ENCODE data around the gene XXYLT1. TPM values are rescaled to one million over a fixed set of nuclear protein-coding genes. Genes with fewer than 3 reads are reported as not detected.
A peak's percentile ranks its signal among the peaks of the same experiment; 100 is the strongest.

The XXYLT1 gene
- polyA plus RNA-seq, 1 donor (not counting 4 experiments of a cell fraction or from before 2014, with no cell fraction given), result 11.1 TPM

DNA sequence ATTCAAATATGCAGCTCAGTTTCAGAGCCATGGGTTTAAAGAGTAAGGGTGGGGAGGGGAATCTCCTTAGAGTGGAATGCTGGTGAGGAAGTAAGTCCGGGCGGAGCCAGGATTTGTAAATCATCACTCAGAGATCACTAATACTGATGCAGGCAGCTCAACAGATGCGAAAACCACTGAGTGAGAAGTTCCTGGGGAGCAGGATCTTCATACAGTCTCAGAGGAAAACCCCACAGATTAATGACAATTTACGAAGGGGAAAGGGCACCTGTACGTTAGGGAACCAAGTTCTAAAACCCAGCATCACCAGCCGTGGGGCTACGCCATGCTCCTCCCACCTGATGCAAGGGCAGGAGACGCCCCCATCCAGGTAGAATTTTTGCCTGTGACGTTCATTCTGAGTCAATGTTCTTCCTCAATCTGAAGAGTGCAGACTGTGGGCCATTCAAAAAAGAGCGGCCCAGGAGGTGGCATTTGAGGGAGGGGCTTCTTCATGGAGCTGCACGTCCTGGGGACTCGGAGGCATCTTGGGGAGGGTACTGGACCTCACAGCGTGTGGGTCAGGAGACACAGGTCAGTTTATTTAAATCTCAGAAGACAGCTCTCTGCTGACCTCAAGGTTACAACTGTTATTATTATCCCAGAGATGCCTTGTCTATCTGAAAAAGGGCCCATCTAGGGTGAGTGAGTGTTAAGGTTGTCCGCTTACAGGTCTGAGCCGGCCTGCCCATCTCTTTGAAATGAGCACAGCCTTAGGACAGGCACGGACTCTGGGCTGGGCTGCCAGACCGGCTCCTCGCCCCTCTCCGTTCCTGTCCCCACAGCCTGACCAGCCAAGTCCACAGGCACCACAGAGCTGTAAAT, 228.0 kb downstream of the XXYLT1 start:
- H2AFZ ChIP-seq (ENCODE audit: control insufficient read depth, low read length), result peak overlapping the region; percentile 5
- peak overlapping the region; percentile 68 for H3K4me2 ChIP-seq (ENCODE audit: control insufficient read depth, extremely low read depth, insufficient read depth, low read depth, low read length)
- H3K9me1 ChIP-seq (ENCODE audit: control insufficient read depth, extremely low read depth, insufficient read depth, low read length), result no peaks in the 10 kb centered on the region
- peak; percentile 53 for FAIRE-seq
- no peaks in the 10 kb centered on the region for H4K20me1 ChIP-seq (ENCODE audit: control insufficient read depth, extremely low read depth, insufficient read depth, low read length)
- no peaks in the 10 kb centered on the region for H3K27me3 ChIP-seq (ENCODE audit: control insufficient read depth, extremely low read depth, insufficient read depth, low read length)
- H3K36me3 ChIP-seq (ENCODE audit: control insufficient read depth in 2 of 2, extremely low read depth in 1 of 2, insufficient read depth in 2 of 2, low read length in 2 of 2), result no peaks in the 10 kb centered on the region
- no peak for TF ChIP-seq EZH2 (IDR thresholded peaks at IDR 0.05; ENCODE audit: low read length)
- TF ChIP-seq, protein P1, sequence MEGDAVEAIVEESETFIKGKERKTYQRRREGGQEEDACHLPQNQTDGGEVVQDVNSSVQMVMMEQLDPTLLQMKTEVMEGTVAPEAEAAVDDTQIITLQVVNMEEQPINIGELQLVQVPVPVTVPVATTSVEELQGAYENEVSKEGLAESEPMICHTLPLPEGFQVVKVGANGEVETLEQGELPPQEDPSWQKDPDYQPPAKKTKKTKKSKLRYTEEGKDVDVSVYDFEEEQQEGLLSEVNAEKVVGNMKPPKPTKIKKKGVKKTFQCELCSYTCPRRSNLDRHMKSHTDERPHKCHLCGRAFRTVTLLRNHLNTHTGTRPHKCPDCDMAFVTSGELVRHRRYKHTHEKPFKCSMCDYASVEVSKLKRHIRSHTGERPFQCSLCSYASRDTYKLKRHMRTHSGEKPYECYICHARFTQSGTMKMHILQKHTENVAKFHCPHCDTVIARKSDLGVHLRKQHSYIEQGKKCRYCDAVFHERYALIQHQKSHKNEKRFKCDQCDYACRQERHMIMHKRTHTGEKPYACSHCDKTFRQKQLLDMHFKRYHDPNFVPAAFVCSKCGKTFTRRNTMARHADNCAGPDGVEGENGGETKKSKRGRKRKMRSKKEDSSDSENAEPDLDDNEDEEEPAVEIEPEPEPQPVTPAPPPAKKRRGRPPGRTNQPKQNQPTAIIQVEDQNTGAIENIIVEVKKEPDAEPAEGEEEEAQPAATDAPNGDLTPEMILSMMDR (optimal IDR thresholded peaks at IDR 0.05 in 1 of 3, IDR thresholded peaks at IDR 0.05 in 1 of 3, conservative IDR thresholded peaks at IDR 0.05 in 1 of 3; ENCODE audit: extremely low read depth in 1 of 3, insufficient read depth in 2 of 3, low read length in 3 of 3), result no peak
- H3K9me3 ChIP-seq (ENCODE audit: control insufficient read depth, low read depth, low read length), result no peaks in the 10 kb centered on the region
- no peak overlapping the region for H3K9ac ChIP-seq (ENCODE audit: control insufficient read depth, extremely low read depth, insufficient read depth, low read length)
- H3K4me3 ChIP-seq (ENCODE audit: control insufficient read depth in 2 of 3, extremely low read depth in 1 of 3, insufficient read depth in 2 of 3, low read depth in 1 of 3, low read length in 3 of 3), result peak overlapping the region in 1 of 3 experiments; percentile 55
- peaks cover 14% of the 10 kb centered on the region for H3K4me1 ChIP-seq (ENCODE audit: control insufficient read depth, extremely low read depth, insufficient read depth, low read length)
- dilution Hi-C loops (cut with MboI; ENCODE audit: extremely low pct_ligation_motif_present, low sequenced_read_pairs), result no loop called here
- no peak overlapping the region for H3K27ac ChIP-seq (ENCODE audit: control insufficient read depth, insufficient read depth, low read length)
- DNase-seq (ENCODE audit: low read depth, low spot score), result no peak
- no peaks in the 10 kb centered on the region for H3K79me2 ChIP-seq (ENCODE audit: control insufficient read depth, insufficient read depth, low read length)

DNA sequence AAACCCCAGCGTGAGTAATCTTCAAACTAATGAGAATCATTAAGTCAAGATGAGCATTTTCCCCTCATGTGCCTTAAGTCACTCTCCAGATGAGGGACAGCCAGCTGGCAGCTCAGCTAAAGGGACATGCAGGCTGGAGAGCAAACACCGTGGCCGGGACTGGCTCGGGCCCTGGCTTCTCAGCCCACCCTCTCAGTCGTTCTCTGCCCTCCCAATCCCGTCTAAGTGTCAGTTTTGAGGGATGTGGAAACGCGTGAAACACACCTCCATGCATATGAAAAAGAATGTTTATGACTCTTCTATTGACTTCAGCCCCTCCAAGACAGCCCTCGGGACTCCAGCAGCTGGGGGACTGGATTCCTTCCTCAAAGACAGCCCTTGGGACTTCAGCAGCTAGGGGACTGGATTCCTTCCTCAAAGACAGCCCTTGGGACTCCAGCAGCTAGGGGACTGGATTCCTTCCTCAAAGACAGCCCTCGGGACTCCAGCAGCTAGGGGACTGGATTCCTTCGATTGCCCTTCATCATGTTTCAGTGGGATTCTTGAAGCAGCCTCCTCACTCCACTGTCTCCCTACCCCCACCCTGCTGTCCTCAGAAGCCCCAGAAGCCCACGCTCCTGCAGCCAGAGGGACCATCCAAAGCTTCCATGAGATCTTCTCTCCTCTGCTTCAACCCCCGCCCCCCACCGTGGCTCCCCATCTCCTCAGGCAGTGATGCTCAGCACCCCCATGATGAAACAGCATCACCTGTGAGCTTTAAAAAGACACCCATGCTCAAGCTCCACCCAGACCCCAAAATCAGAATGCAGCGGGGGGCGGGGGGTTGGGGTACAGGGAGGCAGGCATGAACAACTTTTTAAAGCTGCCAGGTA, 228.9 kb downstream of the XXYLT1 start:
- no peak overlapping the region for H3K27ac ChIP-seq (ENCODE audit: control insufficient read depth, insufficient read depth, low read length)
- H2AFZ ChIP-seq (ENCODE audit: control insufficient read depth, low read length), result no peak overlapping the region
- DNase-seq (ENCODE audit: low read depth, low spot score) (no peak), FAIRE-seq (no peak)
- no peaks in the 10 kb centered on the region for H3K79me2 ChIP-seq (ENCODE audit: control insufficient read depth, insufficient read depth, low read length)
- H3K4me2 ChIP-seq (ENCODE audit: control insufficient read depth, extremely low read depth, insufficient read depth, low read depth, low read length), result peak overlapping the region; percentile 68
- no peak overlapping the region for H3K9ac ChIP-seq (ENCODE audit: control insufficient read depth, extremely low read depth, insufficient read depth, low read length)
- dilution Hi-C loops (cut with MboI; ENCODE audit: extremely low pct_ligation_motif_present, low sequenced_read_pairs), result no loop called here
- no peaks in the 10 kb centered on the region for H3K36me3 ChIP-seq (ENCODE audit: control insufficient read depth in 2 of 2, extremely low read depth in 1 of 2, insufficient read depth in 2 of 2, low read length in 2 of 2)
- H3K27me3 ChIP-seq (ENCODE audit: control insufficient read depth, extremely low read depth, insufficient read depth, low read length), result no peaks in the 10 kb centered on the region
- H3K4me3 ChIP-seq (ENCODE audit: control insufficient read depth in 2 of 3, extremely low read depth in 1 of 3, insufficient read depth in 2 of 3, low read depth in 1 of 3, low read length in 3 of 3), result no peak overlapping the region
- peaks cover 14% of the 10 kb centered on the region for H3K4me1 ChIP-seq (ENCODE audit: control insufficient read depth, extremely low read depth, insufficient read depth, low read length)
- H3K9me3 ChIP-seq (ENCODE audit: control insufficient read depth, low read depth, low read length), result no peaks in the 10 kb centered on the region
- no peak for TF ChIP-seq EZH2 (IDR thresholded peaks at IDR 0.05; ENCODE audit: low read length)
- TF ChIP-seq, protein P1 (optimal IDR thresholded peaks at IDR 0.05 in 1 of 3, IDR thresholded peaks at IDR 0.05 in 1 of 3, conservative IDR thresholded peaks at IDR 0.05 in 1 of 3; ENCODE audit: extremely low read depth in 1 of 3, insufficient read depth in 2 of 3, low read length in 3 of 3), result no peak
- no peaks in the 10 kb centered on the region for H3K9me1 ChIP-seq (ENCODE audit: control insufficient read depth, extremely low read depth, insufficient read depth, low read length)
- no peaks in the 10 kb centered on the region for H4K20me1 ChIP-seq (ENCODE audit: control insufficient read depth, extremely low read depth, insufficient read depth, low read length)
